ENCODE results near the gene SF3A2.

SF3A2 gene

DNA sequence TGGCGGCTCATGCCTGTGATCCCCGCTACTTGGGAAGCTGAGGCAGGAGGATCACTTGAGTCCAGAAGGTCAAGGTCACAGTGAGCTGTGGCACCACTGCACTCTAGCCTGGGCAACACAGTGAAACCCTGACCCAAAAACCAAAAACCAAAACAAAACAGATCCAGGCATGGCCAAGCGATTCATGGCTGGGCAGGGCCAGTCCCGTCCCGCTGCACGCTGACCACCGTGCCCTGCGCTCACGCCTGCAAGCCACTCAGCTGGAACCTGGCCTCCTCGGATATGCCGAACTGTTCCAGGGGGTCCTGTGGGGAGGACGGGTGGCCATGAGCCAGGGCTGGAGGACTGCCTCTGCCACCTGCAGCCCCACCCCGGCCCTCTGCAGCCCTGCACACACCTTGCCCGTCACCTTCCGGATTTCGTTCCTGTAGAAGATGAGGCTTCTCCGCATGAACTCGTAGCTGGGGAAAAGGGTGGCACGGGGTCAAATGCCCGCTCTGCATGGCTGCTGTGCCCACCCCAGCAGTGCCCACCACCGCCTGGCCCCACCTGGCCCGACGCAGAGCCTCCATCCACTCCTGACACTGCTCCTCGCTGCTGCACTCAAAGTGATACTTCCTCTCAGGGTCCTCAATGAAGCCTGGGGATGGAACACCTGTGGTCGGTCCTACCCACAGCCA lies 2.9 kb upstream of the SF3A2 start:
- Histone ChIP-seq H3K4me3 (ENCODE audit: low read length, poor library complexity, severe bottlenecking) (peak overlapping the region; percentile 93), H3K27me3 (ENCODE audit: insufficient read depth, low read length, poor library complexity, severe bottlenecking) (no peaks in the 10 kb centered on the region), H3F3A (ENCODE audit: low read depth) (no peaks in the 10 kb centered on the region), H3K36me3 (ENCODE audit: insufficient read depth, low read length) (peaks cover 20% of the 10 kb centered on the region; the same call in 1 of the 2 replicates), H3K9ac (ENCODE audit: low read depth, low read length, poor library complexity, severe bottlenecking) (peak overlapping the region; percentile 86), H4K20me1 (ENCODE audit: insufficient read depth, low read length, poor library complexity, severe bottlenecking) (peaks cover 43% of the 10 kb centered on the region), H3K4me1 (ENCODE audit: insufficient read depth, low read length, poor library complexity, severe bottlenecking) (peaks cover 32% of the 10 kb centered on the region), H3K9me2 (replicated peaks; ENCODE audit: low read depth, low read length) (no peaks in the 10 kb centered on the region), H3K9me3 (ENCODE audit: insufficient read depth, low read depth, low read length) (no peaks in the 10 kb centered on the region), H2AFZ (ENCODE audit: low read length) (no peak overlapping the region), H3K4me2 (ENCODE audit: low read depth, low read length, poor library complexity, severe bottlenecking) (peak overlapping the region; percentile 83), H3K79me2 (ENCODE audit: insufficient read depth, low read length) (peaks cover 54% of the 10 kb centered on the region)
- TF ChIP-seq EZH2phosphoT487 (IDR thresholded peaks at IDR 0.05; ENCODE audit: borderline replicate concordance), result no peak
- TF ChIP-seq, protein P1, sequence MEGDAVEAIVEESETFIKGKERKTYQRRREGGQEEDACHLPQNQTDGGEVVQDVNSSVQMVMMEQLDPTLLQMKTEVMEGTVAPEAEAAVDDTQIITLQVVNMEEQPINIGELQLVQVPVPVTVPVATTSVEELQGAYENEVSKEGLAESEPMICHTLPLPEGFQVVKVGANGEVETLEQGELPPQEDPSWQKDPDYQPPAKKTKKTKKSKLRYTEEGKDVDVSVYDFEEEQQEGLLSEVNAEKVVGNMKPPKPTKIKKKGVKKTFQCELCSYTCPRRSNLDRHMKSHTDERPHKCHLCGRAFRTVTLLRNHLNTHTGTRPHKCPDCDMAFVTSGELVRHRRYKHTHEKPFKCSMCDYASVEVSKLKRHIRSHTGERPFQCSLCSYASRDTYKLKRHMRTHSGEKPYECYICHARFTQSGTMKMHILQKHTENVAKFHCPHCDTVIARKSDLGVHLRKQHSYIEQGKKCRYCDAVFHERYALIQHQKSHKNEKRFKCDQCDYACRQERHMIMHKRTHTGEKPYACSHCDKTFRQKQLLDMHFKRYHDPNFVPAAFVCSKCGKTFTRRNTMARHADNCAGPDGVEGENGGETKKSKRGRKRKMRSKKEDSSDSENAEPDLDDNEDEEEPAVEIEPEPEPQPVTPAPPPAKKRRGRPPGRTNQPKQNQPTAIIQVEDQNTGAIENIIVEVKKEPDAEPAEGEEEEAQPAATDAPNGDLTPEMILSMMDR (conservative IDR thresholded peaks at IDR 0.05; ENCODE audit: low read length), result no peak

DNA sequence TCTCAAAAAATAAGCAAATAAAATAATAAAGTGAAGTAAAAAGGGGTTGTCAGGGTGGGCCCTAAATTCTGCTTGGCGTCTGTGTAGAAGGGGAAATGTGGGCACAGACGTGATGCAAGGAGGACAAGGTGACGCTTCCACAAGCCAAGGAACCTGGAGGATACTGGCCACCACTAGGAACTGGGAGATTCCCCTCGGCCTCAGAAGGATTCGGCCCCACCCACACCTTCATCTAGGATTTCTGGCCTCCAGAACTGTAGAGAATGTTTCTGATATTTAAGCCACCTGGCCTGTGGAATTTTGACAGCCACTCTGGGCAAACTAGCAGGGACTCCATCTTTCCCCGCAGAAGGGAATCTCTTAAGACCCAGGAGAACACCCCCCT lies 1.6 kb upstream of the SF3A2 start:
- no peaks in the 10 kb centered on the region for H3K9me3 ChIP-seq (ENCODE audit: insufficient read depth, low read depth, low read length)
- peaks cover 3% of the 10 kb centered on the region; the same call in 1 of the 2 replicates for H3F3A ChIP-seq (ENCODE audit: low read depth)
- H2AFZ ChIP-seq (ENCODE audit: low read length), result no peak overlapping the region
- no peak for TF ChIP-seq EZH2phosphoT487 (IDR thresholded peaks at IDR 0.05; ENCODE audit: borderline replicate concordance)
- TF ChIP-seq, protein P1 (conservative IDR thresholded peaks at IDR 0.05; ENCODE audit: low read length), result no peak
- no peaks in the 10 kb centered on the region for H3K9me2 ChIP-seq (replicated peaks; ENCODE audit: low read depth, low read length)
- peaks cover 55% of the 10 kb centered on the region for H4K20me1 ChIP-seq (ENCODE audit: insufficient read depth, low read length, poor library complexity, severe bottlenecking)
- H3K4me1 ChIP-seq (ENCODE audit: insufficient read depth, low read length, poor library complexity, severe bottlenecking), result peaks cover 41% of the 10 kb centered on the region
- peak overlapping the region; percentile 83 for H3K4me2 ChIP-seq (ENCODE audit: low read depth, low read length, poor library complexity, severe bottlenecking)
- peaks cover 66% of the 10 kb centered on the region for H3K79me2 ChIP-seq (ENCODE audit: insufficient read depth, low read length)
- H3K36me3 ChIP-seq (ENCODE audit: insufficient read depth, low read length), result peaks cover 8% of the 10 kb centered on the region; the same call in 1 of the 2 replicates
- peak overlapping the region; percentile 86 for H3K9ac ChIP-seq (ENCODE audit: low read depth, low read length, poor library complexity, severe bottlenecking)
- H3K27me3 ChIP-seq (ENCODE audit: insufficient read depth, low read length, poor library complexity, severe bottlenecking), result no peaks in the 10 kb centered on the region
- H3K4me3 ChIP-seq (ENCODE audit: low read length, poor library complexity, severe bottlenecking), result peak overlapping the region; percentile 93

DNA sequence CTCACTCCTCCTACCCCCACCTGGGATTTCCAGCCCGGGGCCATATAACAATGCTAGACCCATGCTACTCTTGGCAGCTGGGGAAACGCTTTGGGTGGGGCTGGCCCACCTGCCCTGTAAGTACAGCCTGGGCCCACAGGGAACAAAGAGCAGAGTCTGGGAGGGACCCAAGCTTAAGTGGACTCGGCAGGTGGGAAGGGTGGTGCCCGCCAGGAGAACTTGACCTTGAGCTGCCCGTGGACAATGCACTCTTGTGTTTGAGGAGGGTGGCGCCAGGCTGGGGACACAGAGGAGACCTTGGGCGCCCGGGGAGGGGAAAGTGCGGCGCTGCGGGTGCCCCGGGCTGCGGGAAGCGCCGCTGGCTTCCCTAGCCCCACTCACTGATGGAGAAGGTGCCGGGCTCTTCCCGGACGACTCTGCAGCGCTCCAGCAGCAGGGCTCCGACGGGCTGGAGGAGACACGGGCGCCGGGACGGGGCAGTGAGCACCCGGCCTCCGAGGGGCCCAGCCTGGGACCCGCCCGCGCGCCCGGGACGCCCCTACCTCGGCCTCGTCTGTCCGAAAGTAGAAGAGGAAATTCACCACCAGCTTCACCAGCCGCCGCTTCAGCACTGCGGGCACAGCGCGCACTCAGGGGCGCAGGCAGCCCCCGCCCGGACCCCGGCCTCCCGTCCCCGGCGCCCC lies 1.1 kb upstream of the SF3A2 start:
- Histone ChIP-seq H3K36me3 (ENCODE audit: insufficient read depth, low read length) (peaks cover 3% of the 10 kb centered on the region; the same call in 1 of the 2 replicates), H3K4me2 (ENCODE audit: low read depth, low read length, poor library complexity, severe bottlenecking) (peak overlapping the region; percentile 83), H3K79me2 (ENCODE audit: insufficient read depth, low read length) (peaks cover 72% of the 10 kb centered on the region), H3K9me2 (replicated peaks; ENCODE audit: low read depth, low read length) (no peaks in the 10 kb centered on the region), H3K27me3 (ENCODE audit: insufficient read depth, low read length, poor library complexity, severe bottlenecking) (no peaks in the 10 kb centered on the region), H3K4me3 (ENCODE audit: low read length, poor library complexity, severe bottlenecking) (peak overlapping the region; percentile 93), H4K20me1 (ENCODE audit: insufficient read depth, low read length, poor library complexity, severe bottlenecking) (peaks cover 60% of the 10 kb centered on the region), H3K9ac (ENCODE audit: low read depth, low read length, poor library complexity, severe bottlenecking) (peak overlapping the region; percentile 86), H3F3A (ENCODE audit: low read depth) (peaks cover 3% of the 10 kb centered on the region; the same call in 1 of the 2 replicates), H3K9me3 (ENCODE audit: insufficient read depth, low read depth, low read length) (no peaks in the 10 kb centered on the region), H2AFZ (ENCODE audit: low read length) (peak overlapping the region; percentile 66; the same call in 1 of the 2 replicates), H3K4me1 (ENCODE audit: insufficient read depth, low read length, poor library complexity, severe bottlenecking) (peaks cover 47% of the 10 kb centered on the region)
- TF ChIP-seq, protein P1 (conservative IDR thresholded peaks at IDR 0.05; ENCODE audit: low read length), result no peak
- TF ChIP-seq EZH2phosphoT487 (IDR thresholded peaks at IDR 0.05; ENCODE audit: borderline replicate concordance), result no peak
